Sigmoid colon (tissue), 4 donors: ENCODE results near the gene TBC1D22A.

Experiments used
- POLR2AphosphoS5 ChIP-seq, 4 donors: sonication (generic); formaldehyde crosslinking; IDR thresholded peaks; one replicate each; pipeline ENCODE4 v1.6.1; 2017; ENCODE audit warnings: antibody characterized with exemption in 4 of 4
- TF ChIP-seq, protein P1 (sequence below), 4 experiments: fragments of 450-650 bp in 3 of 4; fragments of 200-600 bp in 1 of 4; IDR thresholded peaks; one replicate each; pipeline ENCODE4 v1.5.1; 2016 to 2019; ENCODE audit warnings: antibody characterized with exemption in 4 of 4, mild to moderate bottlenecking in 3 of 4, moderate library complexity in 2 of 4

- TF ChIP-seq, protein P1, sequence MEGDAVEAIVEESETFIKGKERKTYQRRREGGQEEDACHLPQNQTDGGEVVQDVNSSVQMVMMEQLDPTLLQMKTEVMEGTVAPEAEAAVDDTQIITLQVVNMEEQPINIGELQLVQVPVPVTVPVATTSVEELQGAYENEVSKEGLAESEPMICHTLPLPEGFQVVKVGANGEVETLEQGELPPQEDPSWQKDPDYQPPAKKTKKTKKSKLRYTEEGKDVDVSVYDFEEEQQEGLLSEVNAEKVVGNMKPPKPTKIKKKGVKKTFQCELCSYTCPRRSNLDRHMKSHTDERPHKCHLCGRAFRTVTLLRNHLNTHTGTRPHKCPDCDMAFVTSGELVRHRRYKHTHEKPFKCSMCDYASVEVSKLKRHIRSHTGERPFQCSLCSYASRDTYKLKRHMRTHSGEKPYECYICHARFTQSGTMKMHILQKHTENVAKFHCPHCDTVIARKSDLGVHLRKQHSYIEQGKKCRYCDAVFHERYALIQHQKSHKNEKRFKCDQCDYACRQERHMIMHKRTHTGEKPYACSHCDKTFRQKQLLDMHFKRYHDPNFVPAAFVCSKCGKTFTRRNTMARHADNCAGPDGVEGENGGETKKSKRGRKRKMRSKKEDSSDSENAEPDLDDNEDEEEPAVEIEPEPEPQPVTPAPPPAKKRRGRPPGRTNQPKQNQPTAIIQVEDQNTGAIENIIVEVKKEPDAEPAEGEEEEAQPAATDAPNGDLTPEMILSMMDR (IDR thresholded peaks at IDR 0.05) = no peak
- TF ChIP-seq POLR2AphosphoS5 (IDR thresholded peaks at IDR 0.05) = no peak
Observed at GRCh38 chr22:47146941-47147340, 384.5 kb downstream of the TBC1D22A start.
